Measurements from ENCODE around the gene CDR2L.
"Not testable (repeated sequence)": the region's sequence is repeated elsewhere in the genome, so short reads cannot be mapped to it uniquely, and the experiment has no call there.

Gene CDR2L

GRCh38 chr17:75044716-75045115 lies 57.3 kb downstream of the CDR2L start:
- no peak for DNase-seq

- DNase-seq, result not testable (repeated sequence)
Observed at GRCh38 chr17:75045946-75046406, 58.5 kb downstream of the CDR2L start.

- peak; percentile 88 for DNase-seq
Observed at GRCh38 chr17:75046407-75047289, 59.2 kb downstream of the CDR2L start, which contains the start of the genes ATP5PD and KCTD2. Gene ATP5PD, minus strand, starts transcription at chr17:75046969. Its CDS starts 4,319 bp downstream, at chr17:75042650. Gene KCTD2, plus strand, starts transcription at chr17:75047225. Its CDS starts 26 bp downstream, at chr17:75047251.

DNA sequence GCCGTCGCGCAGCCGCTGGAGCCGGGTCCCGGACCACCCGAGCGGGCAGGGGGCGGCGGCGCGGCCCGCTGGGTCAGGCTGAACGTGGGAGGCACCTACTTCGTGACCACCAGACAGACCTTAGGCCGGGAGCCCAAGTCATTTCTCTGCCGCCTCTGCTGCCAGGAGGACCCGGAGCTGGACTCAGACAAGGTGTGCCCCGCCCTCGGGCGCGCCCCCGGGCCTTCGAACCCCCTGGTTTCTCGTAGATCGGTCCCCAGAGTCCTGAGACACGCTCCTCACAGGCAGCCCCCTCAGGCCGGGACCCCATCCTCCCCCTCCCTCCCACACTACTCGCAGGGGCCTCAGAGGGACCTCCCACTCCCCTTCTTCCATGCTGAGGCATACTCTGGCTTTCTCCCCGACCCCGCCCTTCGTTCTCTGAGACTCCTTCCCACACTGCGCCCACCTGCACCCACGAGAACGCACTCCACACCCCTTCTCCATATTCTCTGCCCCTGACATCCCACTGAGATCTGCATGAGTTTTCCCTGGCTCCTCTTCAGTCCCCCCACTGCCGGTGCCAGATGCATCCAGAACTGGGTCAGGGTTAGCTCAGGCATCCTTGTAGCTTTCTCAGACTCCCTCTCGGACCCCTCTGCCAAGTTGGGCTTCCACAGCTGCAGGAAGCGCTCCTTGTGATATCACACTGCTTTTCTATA lies 60.1 kb downstream of the CDR2L start:
- DNase-seq, result peak; percentile 28

DNA sequence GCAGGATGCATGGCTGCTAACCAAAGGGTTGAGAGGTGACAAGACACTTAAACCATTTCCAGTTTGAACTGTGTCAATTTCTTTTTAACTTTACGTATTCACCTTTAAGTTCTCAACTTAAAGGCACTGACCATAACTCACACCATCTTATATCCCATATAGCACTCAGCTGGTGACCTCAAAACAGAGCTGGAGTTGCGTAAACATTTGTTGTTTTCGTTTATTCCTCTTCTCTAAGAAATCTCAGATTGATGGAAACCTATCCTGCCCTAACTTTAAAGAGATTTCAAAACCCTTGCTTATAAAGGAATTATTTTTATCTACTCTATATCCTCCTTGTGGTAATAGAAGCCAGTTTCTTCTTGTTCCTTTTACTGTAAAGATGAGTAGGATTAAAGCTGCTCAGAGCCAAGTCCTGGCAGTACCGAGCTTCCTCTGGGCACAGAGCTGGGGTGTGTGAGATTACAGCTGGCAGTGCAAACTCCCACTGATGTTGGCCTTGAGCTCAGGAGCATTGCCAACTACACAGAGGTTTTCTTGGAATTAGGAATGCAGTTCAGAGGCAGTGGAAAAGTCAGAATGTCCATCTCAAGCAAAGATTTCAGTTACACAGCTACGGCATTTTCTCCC lies 60.9 kb downstream of the CDR2L start:
- no peak for DNase-seq

DNA sequence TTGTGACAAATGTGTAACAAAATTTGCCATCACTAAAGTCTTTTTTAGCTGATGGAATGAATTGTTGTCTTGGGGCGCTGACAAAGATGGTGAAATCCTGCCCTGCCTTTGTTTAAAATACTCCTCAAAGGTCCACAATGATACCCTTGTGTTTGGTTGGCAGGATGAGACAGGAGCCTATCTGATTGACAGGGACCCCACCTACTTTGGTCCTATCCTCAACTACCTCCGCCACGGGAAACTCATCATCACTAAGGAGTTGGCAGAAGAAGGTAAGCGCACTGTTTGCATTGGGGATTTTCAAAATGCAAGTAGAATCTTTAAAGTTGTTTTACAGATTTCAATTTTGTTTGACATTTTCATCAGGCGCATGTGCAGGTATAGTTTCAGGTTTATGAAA lies 61.6 kb downstream of the CDR2L start:
- no peak for DNase-seq

DNA sequence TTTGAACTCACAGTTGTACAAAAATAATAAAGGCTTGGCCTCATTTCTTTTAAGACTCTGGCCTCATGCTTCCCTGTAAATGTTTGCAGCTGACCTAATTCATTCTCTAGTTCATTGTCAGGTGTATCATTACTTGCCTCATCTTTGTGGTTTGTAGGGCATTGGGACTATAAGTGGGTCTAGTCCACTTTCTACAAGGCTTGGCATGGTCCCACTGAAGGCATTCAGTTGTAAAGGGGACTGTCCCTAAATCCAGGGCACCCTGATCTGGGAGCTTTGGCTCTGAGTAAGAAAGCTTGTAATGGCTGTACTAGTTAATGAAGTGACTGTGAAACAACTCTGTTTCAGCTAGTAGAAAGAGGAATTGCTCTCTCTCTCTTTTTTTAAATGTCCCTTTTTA lies 62.3 kb downstream of the CDR2L start:
- DNase-seq, result no peak

- DNase-seq, result no peak
Observed at GRCh38 chr17:75051941-75052340, 64.5 kb downstream of the CDR2L start.

All from T-helper 9 cell (primary cell).